ENCODE measurements around the gene NEU4. TPM values are rescaled to one million over a fixed set of nuclear protein-coding genes. Genes with fewer than 3 reads are reported as not detected.
"Not testable (repeated sequence)": the region's sequence is repeated elsewhere in the genome, so short reads cannot be mapped to it uniquely, and the experiment has no call there.

The NEU4 gene, protein sequence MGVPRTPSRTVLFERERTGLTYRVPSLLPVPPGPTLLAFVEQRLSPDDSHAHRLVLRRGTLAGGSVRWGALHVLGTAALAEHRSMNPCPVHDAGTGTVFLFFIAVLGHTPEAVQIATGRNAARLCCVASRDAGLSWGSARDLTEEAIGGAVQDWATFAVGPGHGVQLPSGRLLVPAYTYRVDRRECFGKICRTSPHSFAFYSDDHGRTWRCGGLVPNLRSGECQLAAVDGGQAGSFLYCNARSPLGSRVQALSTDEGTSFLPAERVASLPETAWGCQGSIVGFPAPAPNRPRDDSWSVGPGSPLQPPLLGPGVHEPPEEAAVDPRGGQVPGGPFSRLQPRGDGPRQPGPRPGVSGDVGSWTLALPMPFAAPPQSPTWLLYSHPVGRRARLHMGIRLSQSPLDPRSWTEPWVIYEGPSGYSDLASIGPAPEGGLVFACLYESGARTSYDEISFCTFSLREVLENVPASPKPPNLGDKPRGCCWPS
- total RNA-seq: under 1 TPM in 1 of 2 donors, not detected in 1; 0.38 TPM
- long read RNA-seq, donor 1: 0 reads
- long read RNA-seq, donor 2: 0 reads

DNA sequence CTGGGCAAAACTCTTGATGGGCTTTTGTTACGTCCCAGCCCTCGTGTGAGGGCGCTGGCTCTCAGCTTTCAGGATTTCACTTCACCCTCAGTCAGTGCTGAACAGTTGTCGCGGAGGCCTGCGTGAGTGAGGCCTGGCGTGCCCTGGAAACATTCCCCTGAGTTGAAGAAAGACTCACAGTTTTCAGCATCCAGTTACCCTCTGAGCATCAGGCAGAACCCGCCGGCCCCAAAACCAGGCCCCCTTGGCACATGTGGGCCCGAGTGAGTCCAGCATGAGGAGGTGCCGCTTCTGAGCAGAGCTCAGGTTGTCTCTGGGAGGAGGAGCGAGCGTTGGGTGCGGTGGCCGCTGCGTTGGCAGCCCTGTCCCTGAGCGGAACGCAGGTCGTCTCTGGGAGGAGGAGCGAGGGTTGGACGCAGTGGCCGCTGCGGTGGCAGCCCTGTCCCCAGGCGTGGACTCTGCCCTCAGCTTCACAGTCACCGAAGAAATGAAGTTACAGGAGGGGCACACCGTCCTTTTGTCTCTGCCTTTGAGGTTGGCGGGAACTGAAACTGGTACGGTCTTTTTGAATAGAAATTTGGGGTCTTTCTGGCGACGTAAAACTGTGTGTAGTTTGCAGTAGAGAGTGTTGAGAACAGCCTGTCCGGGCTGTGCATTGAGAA lies at the start of gene NEU4:
Gene NEU4, plus strand, starts transcription at position 473 of the 662 bp plus-strand sequence. CDS start 5,292 bp downstream, outside the sequence.
- peak; percentile 78 for DNase-seq (ENCODE audit: low spot score)
- intact Hi-C loops (cut with DNase I): no loop called here

DNA sequence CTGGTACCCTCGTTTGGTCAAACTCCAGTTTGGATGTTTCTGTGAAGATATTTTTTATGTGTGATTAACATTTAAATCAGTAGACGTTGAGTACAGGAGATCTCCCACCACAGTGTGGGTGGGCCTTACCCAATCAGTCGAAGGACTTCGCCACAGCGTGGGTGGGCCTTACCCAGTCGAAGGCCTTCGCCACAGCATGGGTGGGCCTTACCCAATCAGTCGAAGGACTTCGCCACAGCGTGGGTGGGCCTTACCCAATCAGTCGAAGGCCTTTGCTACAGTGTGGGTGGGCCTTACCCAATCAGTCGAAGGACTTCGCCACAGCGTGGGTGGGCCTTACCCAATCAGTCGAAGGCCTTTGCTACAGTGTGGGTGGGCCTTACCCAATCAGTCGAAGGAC lies 49.1 kb upstream of the NEU4 start:
- intact Hi-C loops (cut with DNase I): not testable (repeated sequence)
- DNase-seq (ENCODE audit: low spot score): peak; percentile 25

DNA sequence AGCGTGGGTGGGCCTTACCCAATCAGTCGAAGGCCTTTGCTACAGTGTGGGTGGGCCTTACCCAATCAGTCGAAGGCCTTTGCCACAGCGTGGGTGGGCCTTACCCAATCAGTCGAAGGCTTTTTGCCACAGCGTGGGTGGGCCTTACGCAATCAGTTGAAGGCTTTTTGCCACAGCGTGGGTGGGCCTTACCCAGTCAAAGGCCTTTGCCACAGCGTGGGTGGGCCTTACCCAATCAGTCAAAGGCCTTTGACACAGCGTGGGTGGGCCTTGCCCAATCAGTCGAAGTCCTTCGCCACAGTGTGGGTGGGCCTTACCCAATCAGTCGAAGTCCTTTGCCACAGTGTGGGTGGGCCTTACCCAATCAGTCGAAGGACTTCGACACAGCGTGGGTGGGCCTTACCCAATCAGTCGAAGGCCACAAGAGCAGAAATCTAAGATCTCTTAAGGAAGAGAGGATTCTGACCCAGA lies 48.7 kb upstream of the NEU4 start:
- peak; percentile 36 for DNase-seq (ENCODE audit: low spot score)
- intact Hi-C loops (cut with DNase I): no loop called here

DNA sequence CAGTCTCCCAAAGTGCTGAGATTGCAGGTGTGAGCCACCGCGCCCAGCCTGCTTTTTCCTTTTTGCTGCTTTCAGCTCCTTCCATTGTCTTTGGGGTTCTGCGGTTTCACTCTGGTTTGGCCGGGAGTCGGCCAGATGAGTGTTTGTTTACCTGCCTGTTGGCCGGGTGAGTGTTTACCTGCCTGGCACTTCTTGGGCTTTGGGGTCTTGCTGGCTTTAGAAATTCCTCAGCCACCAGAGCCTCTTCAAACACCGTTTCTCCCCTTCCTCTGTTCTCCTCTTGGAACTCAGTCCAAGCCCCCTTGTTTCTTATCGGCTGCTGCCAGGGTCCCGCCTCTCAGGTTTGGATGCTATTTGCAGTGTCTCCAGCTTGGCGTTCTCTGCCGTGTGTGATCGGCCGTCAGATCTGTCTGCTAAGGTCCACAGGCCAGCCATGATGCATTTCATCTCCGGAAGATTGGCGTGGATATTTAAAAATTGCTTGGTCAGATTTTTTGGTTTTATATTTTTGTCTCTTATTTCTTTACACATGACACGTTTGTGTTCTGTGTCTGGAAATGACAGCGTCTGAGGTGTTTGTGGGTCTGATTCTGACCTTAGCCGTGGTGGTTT lies 46.6 kb upstream of the NEU4 start:
- intact Hi-C loops (cut with DNase I): no loop called here

DNA sequence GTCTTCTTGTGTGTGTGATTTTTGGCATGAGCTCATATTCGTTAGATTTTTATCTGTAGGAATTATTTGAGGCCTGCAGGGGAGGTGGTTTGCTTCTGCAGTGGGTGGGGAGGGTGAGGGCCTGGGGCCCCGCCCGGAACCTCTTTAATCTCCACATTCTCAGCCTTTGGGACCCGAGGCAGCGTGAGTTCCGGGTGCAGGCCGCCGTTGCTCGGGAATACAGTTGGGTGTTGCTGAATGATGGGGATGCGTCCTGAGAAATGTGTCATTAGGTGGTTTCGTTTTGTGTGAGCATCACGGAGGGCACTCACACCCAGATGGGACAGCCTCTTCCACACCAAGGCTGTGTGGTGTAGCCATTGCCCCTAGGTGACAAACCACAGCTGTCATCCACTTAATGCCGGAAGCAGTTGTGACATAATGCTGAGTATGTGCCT lies 46.0 kb upstream of the NEU4 start:
- intact Hi-C loops (cut with DNase I): no loop called here
- peak; percentile 58 for DNase-seq (ENCODE audit: low spot score)

More for the DNA sequence above, 46.6 kb upstream of the NEU4 start:
- peak; percentile 70 for DNase-seq (ENCODE audit: low spot score)

DNA sequence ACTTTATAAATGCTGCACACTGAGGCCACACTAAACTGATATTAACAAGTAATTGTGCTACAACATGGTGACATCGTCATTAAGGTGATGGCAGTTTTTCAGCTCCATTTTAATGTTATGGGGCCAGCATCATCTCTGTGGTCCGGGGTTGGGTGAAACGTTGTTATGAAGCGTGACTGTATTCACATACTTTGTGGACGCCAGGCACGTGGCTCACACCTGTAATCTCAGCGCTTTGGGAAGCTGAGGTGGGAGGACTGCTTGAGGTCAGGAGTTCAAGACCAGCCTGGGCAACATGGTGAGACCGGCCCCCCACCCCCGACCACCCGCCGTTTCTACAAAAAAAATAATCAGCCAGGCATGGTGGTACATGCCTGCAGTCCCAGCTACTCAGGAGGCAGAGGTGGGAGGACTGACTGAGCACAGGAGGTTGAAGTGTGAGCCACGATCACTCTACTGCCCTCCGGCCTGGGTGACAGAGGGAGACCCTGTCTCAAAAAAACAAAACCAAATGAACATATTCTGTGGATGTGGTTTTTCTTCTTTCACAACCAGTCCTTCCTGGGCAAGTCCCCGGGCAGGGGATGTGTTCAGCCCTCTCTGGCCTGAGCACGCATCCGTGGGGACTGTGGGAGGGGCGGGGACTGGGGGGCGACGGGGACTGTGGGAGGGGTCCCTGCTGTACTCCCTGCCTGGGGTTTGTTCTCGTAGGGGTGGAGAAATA lies 45.3 kb upstream of the NEU4 start:
- no peak for DNase-seq (ENCODE audit: low spot score)

DNA sequence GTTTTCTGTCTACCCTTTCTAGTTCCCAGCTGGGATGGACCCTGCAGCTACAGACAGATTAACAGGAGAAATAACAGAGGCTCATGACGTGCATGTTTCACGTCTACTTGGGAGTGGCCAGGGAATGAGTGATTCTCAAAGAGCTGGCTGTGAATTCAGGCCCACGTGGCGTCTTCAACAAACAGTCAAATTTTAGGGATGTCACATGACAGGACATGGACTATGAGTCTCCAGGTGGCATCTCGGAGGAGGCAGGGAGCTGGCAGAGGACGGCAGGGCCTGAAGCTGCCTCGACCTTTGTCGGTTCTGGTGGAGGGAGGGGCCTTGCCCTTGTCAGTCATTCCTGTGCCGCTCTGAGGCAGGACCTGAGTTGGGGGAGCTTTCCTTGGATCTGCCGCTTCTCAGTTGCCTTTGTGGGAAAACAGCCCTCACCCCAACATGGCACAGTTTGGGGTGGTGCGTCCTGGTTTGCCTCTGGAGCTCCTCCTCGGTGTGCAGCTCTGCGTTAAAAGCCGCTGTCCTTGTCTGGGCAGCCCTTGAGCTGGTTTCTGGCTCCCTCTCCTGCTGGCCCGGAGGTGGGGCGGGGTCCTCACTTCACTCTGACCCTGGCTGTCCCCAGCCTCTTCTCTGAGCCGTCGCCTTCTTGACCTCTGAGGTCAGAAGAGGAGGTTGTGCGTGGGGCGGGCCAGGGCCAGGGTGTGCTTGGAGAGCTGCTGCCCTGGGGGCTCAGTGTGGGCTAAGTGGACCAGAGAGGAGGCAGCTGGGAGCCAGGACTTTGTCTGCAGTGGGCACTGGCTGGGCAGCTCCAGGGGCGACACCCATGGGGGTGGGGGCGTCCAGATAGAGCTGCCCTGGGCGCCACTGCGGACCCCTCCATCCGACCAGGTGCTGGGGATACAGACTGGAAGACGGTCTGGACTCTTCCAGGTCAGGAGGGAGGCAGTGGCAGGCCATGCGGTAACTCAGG lies 44.4 kb upstream of the NEU4 start:
- peak; percentile 70 for DNase-seq (ENCODE audit: low spot score)
- intact Hi-C loops (cut with DNase I): no loop called here

More for the DNA sequence above, 45.3 kb upstream of the NEU4 start:
- intact Hi-C loops (cut with DNase I): no loop called here

DNA sequence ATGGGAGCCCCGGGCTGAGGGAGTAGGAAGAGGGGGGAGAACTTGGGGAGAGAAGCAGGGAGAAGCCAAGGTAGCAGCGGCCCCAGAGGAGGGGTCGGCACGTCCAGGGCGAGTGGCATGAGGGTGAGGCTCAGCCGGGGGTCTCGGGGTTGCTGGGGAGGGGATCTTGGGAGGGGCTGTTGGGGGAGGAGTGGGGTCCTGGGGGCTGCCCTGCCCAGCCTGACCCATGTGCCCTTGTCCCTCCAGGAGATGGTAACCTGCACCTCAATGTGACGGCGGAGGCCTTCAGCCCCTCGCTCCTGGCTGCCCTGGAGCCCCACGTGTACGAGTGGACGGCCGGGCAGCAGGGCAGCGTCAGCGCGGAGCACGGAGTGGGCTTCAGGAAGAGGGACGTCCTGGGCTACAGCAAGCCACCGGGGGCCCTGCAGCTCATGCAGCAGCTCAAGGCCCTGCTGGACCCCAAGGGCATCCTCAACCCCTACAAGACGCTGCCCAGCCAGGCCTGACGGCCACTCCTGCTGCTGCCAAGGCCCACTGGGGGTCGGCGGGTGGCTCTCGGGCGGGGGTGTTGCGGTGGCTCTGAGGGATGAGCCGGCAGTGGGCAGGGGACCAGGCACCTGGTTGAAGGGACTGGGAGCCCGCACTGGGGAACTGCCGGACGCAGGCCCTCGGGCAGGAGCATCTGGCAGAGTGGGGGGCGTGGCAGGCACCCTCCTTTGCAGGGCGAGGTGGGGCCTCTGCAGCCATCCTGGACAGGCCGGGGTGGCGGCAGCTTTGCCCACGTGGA lies 41.3 kb upstream of the NEU4 start:
- DNase-seq (ENCODE audit: low spot score): peak; percentile 80
- intact Hi-C loops (cut with DNase I): no loop called here

DNA sequence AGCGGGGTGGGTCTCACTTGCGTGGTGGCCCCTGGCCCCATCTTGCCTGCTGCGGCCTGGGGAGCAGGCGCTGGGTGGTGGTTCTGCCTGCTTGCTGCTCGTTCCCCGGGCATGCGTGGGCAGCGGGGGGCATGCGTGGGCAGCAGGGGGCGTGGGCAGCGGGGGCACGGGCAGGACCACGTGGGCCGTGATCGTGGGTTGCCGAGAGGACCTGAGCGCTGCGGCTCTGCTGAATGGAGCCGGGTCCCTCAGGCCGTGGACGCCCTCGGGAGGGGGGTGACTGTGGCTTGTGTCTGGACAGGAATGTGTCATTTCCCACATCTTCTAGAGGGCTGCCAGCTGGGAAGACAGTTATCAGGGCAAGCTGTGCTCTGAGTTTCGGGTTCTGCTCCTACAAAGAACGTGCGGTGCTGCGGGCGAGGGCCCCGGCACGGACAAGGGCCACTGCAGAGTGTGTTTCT lies 40.7 kb upstream of the NEU4 start:
- peak; percentile 71 for DNase-seq (ENCODE audit: low spot score)
- intact Hi-C loops (cut with DNase I): no loop called here

DNA sequence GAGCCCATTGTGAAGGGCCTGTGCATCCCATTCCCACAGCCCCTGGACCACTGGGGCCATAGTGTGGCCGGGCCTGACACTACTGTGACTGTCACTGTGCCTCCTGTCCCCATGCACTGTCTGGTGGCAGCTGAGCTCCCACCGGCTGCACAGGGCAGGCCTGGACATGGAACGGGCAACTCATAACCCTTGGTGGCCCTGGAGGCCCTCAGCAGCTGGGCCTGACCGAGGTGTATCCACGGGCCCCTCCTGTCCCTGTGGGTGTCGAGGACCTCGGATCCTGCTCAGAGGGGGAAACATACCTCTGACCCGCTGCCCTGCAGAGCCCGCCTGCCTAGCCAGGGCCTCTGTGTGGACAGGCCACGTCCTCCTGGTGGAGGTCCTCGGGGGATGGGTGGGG lies 40.1 kb upstream of the NEU4 start:
- DNase-seq (ENCODE audit: low spot score): no peak
- intact Hi-C loops (cut with DNase I): no loop called here

DNA sequence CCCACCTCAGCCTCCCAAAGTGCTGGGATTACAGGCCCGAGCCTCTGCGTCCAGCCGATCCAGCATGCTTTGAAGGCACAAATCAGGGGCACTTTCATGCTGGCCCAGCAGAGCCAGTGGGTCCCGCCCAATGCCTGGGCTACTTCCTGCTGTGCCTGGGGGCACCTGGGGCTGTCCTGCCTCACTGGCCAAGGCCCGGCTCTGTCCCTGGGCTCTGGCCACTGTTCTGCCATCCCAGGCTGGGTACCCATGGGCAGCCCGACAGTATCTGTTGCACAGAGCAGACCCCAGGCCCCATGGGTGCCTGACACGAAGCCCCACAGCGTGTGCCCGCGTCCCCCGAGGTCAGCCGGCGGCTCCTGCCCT lies 39.2 kb upstream of the NEU4 start:
- intact Hi-C loops (cut with DNase I): loop anchor here in 1 of 2 donors (10.0 kb wide), 1 partner anchor 105 kb away; no protein-coding TSS in a partner anchor
- DNase-seq (ENCODE audit: low spot score): no peak

DNA sequence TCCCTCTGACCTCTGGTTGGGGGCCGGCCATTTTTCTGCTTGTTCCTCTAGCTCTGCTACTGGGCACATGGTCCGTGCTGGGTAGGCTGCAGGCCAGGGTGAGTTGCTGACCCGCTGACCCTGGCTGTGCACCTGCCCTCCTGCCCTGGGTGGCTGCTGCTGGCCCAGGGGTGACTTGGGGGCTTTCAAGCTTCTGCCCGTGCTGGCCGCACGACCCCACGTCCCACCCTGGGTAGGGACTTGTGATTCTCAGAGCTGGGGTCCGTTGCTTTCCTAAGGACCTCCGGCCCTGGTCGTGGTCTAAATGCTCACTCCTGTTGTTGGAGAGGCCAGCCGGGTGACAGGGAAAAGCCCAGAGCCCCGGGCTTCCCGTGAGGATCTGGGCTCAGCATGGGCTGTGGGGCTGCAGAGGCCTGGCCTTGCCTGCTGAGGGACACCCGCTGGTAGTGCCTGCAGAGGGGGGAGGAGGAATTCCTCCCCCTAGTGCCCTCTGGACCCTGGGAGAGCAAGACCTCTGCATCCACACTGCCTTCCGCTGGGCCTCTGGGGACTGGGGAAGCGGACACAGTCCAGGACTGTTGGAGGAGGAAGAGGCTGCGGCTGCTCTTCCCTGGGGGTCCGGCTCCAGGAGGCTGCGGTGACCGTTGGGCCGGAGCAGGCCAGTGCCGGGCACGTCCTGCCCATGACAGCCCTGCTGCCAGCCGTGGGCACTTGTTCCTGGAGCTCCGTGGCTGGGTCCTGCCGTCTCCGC lies 38.6 kb upstream of the NEU4 start:
- intact Hi-C loops (cut with DNase I): loop anchor here in 1 of 2 donors (10.0 kb wide), 1 partner anchor 104 kb away; no protein-coding TSS in a partner anchor
- DNase-seq (ENCODE audit: low spot score): peak; percentile 78

DNA sequence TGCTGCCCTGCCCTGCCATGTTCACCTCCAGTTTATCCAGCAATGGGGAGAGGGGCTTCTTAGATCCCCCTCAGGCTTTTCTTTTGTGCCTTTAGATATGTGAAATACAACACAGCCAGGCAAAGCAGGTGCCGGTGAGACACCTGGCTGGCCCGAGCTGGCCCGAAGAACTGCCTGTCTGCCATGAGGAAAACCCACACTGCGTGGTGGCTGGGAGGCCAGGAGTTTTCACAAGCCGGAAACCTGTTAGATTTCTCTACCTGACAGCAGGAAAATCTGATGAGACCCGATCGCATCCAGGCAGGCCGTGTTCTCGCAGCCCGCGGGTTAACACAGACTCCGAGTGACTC lies 38.1 kb upstream of the NEU4 start:
- intact Hi-C loops (cut with DNase I): loop anchor here in 1 of 2 donors (10.0 kb wide), 1 partner anchor 104 kb away; no protein-coding TSS in a partner anchor
- DNase-seq (ENCODE audit: low spot score): no peak

DNA sequence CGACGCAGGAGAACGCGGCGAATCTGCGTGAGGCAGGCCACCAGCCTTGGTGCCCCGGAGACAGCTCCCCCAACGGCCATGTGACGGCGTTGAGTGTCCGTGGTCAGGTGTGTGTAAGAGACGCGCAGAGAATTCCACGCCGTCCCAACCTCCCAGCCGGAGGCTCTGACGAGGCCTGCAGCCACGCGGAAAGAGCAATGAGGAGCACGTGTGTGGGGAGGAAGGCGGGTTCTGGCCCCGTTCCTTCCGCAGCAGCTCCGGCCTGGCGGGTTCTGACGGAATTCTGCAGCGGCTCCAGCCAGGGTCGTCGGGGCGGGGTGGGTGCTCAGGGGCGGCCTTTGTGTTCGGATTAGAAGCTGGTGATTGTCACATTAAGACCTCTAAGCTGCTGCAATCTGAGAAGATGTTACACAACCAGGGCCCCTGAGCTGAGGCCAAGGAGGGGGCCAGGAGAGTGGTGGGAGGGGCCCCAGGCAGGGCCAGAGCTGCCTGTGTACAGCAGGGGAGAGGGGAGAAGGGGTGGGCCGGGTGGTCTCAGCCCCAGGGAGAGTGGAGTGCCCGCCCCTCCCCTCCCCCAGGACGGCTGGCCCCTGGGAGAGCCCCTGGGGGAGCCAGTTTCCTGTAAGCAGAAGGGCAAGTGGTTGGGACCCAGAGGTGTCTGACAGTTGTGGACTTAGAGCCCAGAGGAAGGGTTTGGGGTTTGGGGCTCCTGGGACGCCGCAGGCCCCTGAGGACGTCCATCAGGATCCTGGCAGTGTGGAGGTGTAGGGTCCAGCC lies 37.5 kb upstream of the NEU4 start:
- peak; percentile 86 for DNase-seq (ENCODE audit: low spot score)

DNA sequence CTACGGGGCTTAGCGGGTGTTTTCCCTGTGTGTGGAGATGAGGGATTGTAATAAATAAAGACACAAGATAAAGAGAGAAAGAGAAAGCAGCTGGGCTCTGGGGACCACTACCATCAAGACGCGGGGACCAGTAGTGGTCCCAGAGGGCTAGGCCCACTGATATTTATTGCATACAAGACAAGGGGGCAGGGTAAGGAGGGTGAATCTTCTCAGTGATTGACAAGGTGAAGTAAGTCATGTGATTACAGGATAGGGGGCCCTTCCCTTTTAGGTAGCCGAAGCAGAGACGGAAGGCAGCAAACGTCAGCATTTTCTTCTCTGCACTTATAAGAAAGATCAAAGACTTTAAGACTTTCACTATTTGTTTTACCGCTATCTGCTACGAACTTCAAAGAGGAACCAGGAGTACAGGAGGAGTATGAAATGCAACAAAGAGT lies 36.9 kb upstream of the NEU4 start:
- DNase-seq (ENCODE audit: low spot score): no peak
- intact Hi-C loops (cut with DNase I): loop anchor here in 1 of 2 donors (10.0 kb wide), 1 partner anchor 103 kb away; no protein-coding TSS in a partner anchor

More for the DNA sequence above, 37.5 kb upstream of the NEU4 start:
- intact Hi-C loops (cut with DNase I): loop anchor here in 1 of 2 donors (10.0 kb wide), 1 partner anchor 103 kb away; no protein-coding TSS in a partner anchor
